Measurements from ENCODE around the gene HDAC4. TPM values are rescaled to one million over a fixed set of nuclear protein-coding genes. Genes with fewer than 3 reads are reported as not detected.

HDAC4 gene
- total and polyA plus RNA-seq, 9 of the 15 experiments (the other 6 are each of a cell fraction or from before 2014, with no cell fraction given): 0.11 to 20.2 (median 4.0) TPM

DNA sequence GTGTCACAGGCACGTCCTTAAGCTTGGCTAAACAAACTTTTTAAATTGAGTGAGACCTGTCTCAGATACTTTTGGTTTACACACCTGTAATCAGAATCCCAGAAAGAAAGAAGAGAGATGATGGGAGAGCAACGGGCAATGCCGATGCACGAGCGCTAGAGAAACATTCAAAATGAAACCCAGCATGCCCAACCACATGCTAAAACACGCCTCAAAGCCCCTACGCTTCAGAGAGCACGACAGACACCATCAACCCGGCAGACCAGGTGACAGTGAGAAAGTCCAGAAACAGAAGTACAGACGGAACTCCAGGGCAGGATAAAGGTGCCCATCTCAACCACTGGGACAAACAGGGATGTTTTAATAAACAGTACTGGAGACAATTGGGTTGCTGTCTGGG is 85.5 kb downstream of the HDAC4 start:
- ChIA-PET CTCF (ENCODE audit: low intra/inter-chr PET ratio) (no interaction called here), POLR2A (interaction anchor here (1.2 kb wide), 1 partner anchor 45 kb away, joined by 3 read pairs; no protein-coding TSS in a partner anchor)
- no peak overlapping the region for H3K9ac ChIP-seq (ENCODE audit: insufficient read depth in 1 of 2, low read depth in 2 of 2, low read length in 2 of 2)
- DNase-seq (ENCODE audit: extremely low read depth in 1 of 4, low spot score in 3 of 4): no peak
- H3K9me3 ChIP-seq (replicated peaks; ENCODE audit: control insufficient read depth, insufficient read depth, low read depth, low read length): no peaks in the 10 kb centered on the region
- H3K27me3 ChIP-seq (ENCODE audit: control insufficient read depth in 2 of 2, insufficient read depth in 2 of 2, low read length in 2 of 2): no peaks in the 10 kb centered on the region
- 95% methylated on average over 10 of the region's 10 CpGs for WGBS (ENCODE audit: insufficient coverage, low coverage, missing lambda C conversion rate)
- H2AFZ ChIP-seq (ENCODE audit: low read depth, low read length): no peak overlapping the region
- peaks cover 69% of the 10 kb centered on the region for H3K79me2 ChIP-seq (ENCODE audit: control insufficient read depth, insufficient read depth, low read length)
- no TSS peak for BruUV-seq (replicated peaks)
- in situ Hi-C loops (cut with MboI): no loop called here
- no peaks in the 10 kb centered on the region for H3K9me1 ChIP-seq (ENCODE audit: control insufficient read depth, insufficient read depth, low read length)
- H3K27ac ChIP-seq (ENCODE audit: extremely low read depth, low read depth, low read length): no peak overlapping the region
- intact Hi-C loops (cut with micrococcal nuclease): no loop called here
- H3K4me1 ChIP-seq (replicated peaks in 1 of 2; ENCODE audit: control insufficient read depth in 2 of 2, insufficient read depth in 2 of 2, low read length in 2 of 2): peaks cover 21 to 41% of the 10 kb centered on the region in 2 experiments; a peak in 4 of 5 replicates
- H3K4me2 ChIP-seq (ENCODE audit: insufficient read depth, low read length): no peak overlapping the region
- no peak for ATAC-seq
- no peak for FAIRE-seq
- H3K4me3 ChIP-seq: no peak overlapping the region
- no peaks in the 10 kb centered on the region; the same call in 2 of the 3 replicates for H3K36me3 ChIP-seq (ENCODE audit: control insufficient read depth, insufficient read depth, low read length)
- TF ChIP-seq, protein P1, sequence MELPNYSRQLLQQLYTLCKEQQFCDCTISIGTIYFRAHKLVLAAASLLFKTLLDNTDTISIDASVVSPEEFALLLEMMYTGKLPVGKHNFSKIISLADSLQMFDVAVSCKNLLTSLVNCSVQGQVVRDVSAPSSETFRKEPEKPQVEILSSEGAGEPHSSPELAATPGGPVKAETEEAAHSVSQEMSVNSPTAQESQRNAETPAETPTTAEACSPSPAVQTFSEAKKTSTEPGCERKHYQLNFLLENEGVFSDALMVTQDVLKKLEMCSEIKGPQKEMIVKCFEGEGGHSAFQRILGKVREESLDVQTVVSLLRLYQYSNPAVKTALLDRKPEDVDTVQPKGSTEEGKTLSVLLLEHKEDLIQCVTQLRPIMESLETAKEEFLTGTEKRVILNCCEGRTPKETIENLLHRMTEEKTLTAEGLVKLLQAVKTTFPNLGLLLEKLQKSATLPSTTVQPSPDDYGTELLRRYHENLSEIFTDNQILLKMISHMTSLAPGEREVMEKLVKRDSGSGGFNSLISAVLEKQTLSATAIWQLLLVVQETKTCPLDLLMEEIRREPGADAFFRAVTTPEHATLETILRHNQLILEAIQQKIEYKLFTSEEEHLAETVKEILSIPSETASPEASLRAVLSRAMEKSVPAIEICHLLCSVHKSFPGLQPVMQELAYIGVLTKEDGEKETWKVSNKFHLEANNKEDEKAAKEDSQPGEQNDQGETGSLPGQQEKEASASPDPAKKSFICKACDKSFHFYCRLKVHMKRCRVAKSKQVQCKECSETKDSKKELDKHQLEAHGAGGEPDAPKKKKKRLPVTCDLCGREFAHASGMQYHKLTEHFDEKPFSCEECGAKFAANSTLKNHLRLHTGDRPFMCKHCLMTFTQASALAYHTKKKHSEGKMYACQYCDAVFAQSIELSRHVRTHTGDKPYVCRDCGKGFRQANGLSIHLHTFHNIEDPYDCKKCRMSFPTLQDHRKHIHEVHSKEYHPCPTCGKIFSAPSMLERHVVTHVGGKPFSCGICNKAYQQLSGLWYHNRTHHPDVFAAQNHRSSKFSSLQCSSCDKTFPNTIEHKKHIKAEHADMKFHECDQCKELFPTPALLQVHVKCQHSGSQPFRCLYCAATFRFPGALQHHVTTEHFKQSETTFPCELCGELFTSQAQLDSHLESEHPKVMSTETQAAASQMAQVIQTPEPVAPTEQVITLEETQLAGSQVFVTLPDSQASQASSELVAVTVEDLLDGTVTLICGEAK (IDR thresholded peaks at IDR 0.05): no peak
- TF ChIP-seq, protein P1 (CRISPR knock-in tag; IDR thresholded peaks at IDR 0.05): no peak
- no peaks in the 10 kb centered on the region for H4K20me1 ChIP-seq (replicated peaks; ENCODE audit: control insufficient read depth, insufficient read depth, low read length)
